ENCODE measurements around the gene FGF2.

Gene FGF2

GRCh38 chr4:122890147-122890795 lies 63.6 kb downstream of the FGF2 start:
- no peak for DNase-seq (ENCODE audit: low read depth in 2 of 2)

DNA sequence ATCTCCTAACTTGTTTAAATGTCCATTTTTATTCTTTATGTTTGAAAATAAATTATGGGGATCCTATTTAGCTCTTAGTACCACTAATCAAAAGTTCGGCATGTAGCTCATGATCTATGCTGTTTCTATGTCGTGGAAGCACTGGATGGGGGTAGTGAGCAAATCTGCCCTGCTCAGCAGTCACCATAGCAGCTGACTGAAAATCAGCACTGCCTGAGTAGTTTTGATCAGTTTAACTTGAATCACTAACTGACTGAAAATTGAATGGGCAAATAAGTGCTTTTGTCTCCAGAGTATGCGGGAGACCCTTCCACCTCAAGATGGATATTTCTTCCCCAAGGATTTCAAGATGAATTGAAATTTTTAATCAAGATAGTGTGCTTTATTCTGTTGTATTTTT lies 68.2 kb downstream of the FGF2 start:
- DNase-seq (ENCODE audit: low read depth in 2 of 2) = no peak

- no peak for DNase-seq (ENCODE audit: low read depth in 2 of 2)
These were observed 68.8 kb downstream of the FGF2 start for GRCh38 chr4:122895336-122895995.

- no peak for DNase-seq (ENCODE audit: low read depth in 2 of 2)
These were observed 69.6 kb downstream of the FGF2 start for GRCh38 chr4:122896270-122896669.

GRCh38 chr4:122898370-122899150 lies 71.9 kb downstream of the FGF2 start:
- no peak for DNase-seq (ENCODE audit: low read depth in 2 of 2)

DNA sequence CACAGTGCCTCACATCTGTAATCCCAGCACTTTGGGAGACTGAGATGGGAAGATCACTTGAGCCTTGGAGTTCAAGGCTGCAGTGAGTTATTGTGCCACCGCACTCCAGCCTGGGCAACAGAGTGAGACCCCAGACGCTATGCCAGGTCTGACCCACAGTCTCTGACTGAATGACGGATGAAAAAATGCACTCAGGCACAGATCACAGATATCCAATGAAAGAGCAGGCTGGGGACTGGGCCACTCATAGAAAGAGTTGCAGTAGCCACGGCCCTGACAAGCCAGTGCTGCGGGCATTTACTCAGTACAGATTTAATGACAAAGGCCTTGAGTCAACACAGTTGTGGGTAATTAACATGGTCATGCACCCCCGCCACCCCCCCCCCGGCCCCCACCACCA lies 73.1 kb downstream of the FGF2 start:
- DNase-seq (ENCODE audit: low read depth in 2 of 2) = no peak

DNA sequence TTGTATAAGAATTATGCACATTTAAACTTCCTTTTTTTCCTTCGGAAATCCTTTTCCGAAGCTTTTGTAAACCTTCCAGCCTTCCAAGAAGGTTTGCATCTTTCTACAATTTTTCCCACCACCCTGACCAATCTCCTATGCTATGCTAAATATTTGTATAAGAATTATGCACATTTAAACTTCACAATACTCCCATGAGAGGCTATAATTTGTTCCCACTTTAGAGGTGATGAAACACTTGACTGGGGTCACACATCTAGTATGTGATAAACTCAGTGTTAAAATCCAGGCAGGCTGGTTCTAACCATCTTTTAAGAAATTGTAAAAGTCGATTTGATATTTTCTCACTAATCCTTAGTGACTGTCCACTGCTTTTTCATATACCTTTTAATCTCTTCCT lies 73.7 kb downstream of the FGF2 start:
- DNase-seq (ENCODE audit: low read depth in 2 of 2) = no peak

GRCh38 chr4:122901247-122902010 lies 74.8 kb downstream of the FGF2 start:
- no peak for DNase-seq (ENCODE audit: low read depth in 2 of 2)

DNA sequence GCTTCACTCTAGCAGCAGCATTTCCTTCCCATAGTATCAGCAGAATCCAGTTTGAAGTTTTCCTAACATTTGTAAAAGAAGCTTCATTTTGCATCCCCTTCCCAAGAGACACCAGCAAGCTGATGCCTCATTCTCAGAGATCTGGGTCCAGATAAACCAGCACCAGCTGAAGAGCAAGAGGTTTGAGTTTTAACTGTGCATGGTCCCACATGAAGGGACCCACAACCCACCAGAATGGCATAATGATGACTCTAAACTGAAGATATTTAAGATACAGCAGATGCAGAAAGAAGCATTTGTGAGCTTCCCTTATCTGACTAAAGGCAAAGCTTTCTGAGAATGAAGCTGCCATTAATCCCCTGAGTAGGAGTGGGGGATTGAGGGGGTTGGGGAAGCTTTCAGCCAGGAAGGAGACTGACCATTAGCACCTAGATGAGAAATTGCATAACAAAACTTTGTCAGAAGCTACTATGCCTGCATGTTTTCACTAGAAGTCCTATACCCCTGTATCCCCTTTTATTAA lies 77.2 kb downstream of the FGF2 start:
- DNase-seq (ENCODE audit: low read depth in 2 of 2) = no peak

- no peak for DNase-seq (ENCODE audit: low read depth in 2 of 2)
These were observed 80.3 kb downstream of the FGF2 start for GRCh38 chr4:122906859-122907305.

- no peak for DNase-seq (ENCODE audit: low read depth in 2 of 2)
These were observed 81.6 kb downstream of the FGF2 start for GRCh38 chr4:122908223-122908622.

DNA sequence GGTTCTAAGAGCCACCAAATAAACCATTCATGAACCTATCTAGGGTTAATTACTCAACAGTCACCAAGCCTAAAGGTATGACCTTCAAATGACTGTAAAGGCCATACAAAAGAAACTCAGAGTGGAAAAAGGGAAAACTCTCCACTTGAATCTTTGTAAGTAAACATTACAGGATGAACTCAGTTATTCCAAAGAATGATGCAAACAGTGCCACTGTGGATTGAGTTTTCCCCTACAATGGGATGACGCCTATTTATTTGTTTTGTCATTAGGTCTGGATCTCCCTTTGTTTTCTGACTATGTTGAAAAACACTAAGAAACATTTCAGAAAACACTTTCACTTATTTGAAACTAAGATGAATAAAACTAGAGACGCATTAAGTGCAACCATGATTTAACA lies 83.1 kb downstream of the FGF2 start:
- no peak for DNase-seq (ENCODE audit: low read depth in 2 of 2)

- no peak for DNase-seq (ENCODE audit: low read depth in 2 of 2)
These were observed 85.0 kb downstream of the FGF2 start for GRCh38 chr4:122911588-122911987.

GRCh38 chr4:122912810-122913575 lies 86.4 kb downstream of the FGF2 start:
- DNase-seq (ENCODE audit: low read depth in 2 of 2) = no peak

DNA sequence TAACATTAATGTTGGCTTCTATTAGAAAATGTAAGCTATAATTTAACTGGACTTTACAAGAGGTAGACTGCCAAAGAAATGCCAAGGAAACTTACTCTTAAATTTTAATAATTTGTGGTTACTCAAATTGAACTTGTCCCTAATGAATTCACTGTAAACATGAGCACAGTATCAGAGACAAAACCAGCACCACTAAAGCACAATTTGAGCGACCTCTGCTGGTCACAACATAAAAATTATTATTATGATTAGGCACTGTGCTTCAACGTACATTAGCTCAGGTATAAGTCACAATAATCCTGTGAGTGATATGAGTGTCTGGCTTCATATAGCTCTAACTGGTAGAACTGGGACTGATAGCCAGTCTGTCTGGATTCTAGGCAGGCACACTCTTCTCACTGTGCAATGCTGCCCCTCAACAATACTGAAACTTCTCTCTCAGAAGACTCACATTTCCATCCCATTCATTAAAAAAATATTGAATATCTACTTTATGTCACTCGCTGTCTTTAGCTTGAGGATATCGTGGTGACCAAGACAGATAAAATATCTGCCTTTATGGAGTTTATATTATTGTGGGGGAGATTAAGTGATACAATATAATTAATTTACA lies 87.8 kb downstream of the FGF2 start:
- DNase-seq (ENCODE audit: low read depth in 2 of 2) = no peak

- DNase-seq (ENCODE audit: low read depth in 2 of 2) = no peak
These were observed 88.3 kb downstream of the FGF2 start for GRCh38 chr4:122914938-122915337.

GRCh38 chr4:122917731-122918130 lies 91.1 kb downstream of the FGF2 start:
- DNase-seq (ENCODE audit: low read depth in 2 of 2) = no peak

DNA sequence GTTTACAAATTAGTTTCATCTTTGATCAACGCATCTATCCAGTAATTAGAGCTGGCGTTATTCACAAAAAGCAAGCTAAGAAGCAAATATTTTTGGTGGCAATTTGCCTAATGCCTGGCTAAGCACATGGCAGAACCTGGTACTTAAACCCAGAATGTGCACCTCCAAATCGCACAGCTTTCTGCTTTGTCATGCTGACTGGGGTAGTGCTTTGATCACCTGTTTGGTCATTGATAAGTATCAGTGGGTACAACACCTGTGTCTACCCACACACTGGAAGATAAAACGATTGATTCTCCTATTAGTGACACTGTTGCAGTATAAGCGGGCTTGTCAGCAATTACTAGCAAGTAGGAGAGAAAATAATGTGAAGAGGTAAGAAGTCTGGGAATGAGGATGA lies 93.8 kb downstream of the FGF2 start:
- DNase-seq (ENCODE audit: low read depth in 2 of 2) = no peak

DNA sequence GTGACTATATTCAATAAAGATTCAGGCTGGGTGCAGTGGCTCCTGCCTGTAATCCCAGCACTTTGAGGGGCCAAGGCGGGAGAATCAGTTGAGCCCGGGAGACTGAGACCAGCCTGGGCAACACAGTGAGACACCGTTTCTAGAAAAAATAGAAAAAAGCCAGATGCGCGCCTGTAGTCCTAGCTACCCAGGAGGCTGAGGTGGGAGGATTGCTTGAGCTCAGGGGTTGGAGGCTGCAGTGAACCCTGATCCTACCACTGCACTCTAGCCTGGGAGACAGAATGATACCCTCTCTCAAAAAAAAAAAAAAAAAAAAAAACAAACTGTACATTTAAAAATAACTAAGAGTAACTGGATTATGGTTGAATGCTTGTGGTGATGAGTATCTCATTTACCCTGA lies 94.7 kb downstream of the FGF2 start:
- DNase-seq (ENCODE audit: low read depth in 2 of 2) = no peak

- no peak for DNase-seq (ENCODE audit: low read depth in 2 of 2)
These were observed 95.6 kb downstream of the FGF2 start, which contains the start of gene NUDT6 for GRCh38 chr4:122921971-122922876. TSS of gene NUDT6 (minus strand) at chr4:122922597. CDS start at chr4:122922572, 25 bp downstream.

All from stimulated activated CD4-positive, alpha-beta T cell treated with anti-CD3 and anti-CD28 coated beads, Interleukin-1b, Interleukin-23, amount 100 ng/mL, for 1 hour (primary cell).